ENCODE results near the gene ODF2L.

Gene ODF2L

DNA sequence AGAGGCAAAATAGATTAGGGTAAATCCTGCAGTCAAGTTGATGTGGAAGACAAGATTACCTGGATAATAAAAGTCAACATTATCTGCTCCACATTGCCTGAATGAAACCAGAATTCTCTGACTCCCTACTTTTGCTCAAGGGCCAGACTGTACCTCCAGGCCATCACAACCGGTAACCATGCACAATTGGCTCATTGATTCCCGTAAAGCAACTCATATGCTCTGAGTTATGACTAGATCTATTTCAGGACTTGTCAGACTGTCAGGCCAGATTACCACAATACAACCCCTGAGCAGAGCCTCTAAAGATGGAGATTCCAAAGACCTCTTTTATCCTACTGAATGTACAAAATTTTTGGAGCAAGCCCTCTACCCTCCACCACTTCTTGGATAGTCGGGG, 90.4 kb downstream of the ODF2L start:
- DNase-seq: no peak

DNA sequence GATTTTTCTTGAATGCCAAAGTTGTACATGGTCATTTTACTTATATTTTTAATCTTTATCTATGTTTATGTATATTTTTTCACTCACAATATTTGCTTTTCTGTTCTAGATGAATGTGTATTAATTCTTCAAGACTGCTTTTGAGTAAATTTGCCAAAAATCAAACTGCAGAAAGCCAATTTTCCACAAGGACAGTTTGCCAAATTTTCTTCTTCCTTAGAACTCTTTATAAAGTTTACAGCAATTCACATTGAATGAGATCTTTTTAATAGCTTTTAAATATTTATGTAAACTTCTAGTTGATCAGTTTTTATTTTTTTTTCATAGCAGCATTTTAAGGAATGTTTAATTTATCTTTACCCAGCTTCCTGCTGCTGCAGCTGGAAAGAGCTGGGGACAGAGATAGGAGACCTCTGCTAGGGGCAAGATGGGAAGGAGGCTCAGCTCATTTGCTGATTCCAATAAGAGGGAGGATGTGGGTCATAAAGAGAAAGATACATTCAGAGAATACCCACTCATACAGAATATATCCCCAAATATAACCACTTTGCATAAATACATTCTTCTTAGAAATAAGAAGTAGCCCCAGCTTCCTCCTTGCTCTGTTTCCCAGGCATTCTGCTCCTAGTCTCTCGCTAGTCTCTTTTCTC, 93.0 kb downstream of the ODF2L start:
- no peak for DNase-seq
